ENCODE measurements around the gene CPED1.
"Not testable (repeated sequence)": the region's sequence is repeated elsewhere in the genome, so short reads cannot be mapped to it uniquely, and the experiment has no call there.

CPED1 gene

GRCh38 chr7:121159553-121159952 is 171.0 kb downstream of the CPED1 start:
- DNase-seq, result no peak

- no peak for DNase-seq
Measured at GRCh38 chr7:121160150-121161008, 171.9 kb downstream of the CPED1 start.

DNA sequence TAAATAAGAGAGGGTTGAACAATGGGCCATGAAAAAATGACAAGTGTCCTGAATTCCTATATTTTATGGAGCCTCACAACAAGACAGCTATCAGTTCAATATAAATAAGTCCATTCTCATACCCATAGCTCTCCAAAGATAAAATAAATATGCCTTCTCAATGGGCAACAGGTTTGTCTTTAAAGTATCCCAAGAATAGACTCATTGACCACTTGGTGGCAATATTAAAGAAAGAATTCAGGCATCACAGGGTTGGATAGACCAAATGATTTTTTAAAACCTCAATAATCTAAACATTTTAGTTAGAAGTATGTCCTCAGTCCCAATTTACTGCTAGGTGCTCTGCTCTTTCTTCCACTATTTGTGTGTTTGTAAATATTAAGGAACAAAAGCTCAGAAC is 175.2 kb downstream of the CPED1 start:
- DNase-seq, result no peak

GRCh38 chr7:121164247-121164646 is 175.7 kb downstream of the CPED1 start:
- no peak for DNase-seq

DNA sequence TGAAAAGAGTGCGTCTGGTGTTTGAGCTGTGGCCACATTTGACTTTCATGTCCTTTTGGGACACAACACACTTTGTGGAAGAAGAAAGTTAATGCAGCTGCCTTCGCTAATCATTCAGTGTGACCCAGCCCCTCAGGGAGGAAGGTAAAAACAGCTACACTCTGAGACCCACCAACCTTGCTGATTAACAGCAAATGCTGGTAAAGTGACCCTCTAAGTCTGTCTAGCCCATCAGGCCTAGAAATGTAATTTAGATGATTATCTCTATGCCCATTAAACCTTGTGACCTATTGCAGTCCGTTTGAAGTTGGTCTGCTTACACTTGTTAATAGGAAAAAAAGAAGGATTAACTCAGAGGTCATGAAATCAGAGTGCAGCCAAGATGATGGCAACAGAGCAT is 178.4 kb downstream of the CPED1 start:
- peak; percentile 92 for DNase-seq

DNA sequence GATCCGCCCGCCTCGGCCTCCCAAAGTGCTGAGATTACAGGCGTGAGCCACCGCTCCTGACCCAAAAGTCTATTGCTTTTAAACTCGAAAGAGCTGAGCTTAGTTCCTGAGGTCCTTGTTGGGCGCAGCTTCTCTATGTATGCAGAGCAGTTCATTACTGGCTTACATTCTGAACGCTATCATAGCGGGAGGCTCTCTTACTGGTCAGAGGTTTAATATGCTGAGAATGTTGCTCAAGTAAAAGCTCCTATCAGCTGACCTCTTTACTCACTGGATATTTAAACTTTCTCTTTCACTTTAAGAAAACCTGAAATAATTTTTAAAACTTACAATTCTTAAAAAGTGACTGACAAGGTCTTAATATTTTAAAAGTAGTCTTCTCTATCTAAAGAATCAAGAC is 179.5 kb downstream of the CPED1 start:
- no peak for DNase-seq

- DNase-seq, result no peak
Measured at GRCh38 chr7:121169469-121169868, 181.0 kb downstream of the CPED1 start.

DNA sequence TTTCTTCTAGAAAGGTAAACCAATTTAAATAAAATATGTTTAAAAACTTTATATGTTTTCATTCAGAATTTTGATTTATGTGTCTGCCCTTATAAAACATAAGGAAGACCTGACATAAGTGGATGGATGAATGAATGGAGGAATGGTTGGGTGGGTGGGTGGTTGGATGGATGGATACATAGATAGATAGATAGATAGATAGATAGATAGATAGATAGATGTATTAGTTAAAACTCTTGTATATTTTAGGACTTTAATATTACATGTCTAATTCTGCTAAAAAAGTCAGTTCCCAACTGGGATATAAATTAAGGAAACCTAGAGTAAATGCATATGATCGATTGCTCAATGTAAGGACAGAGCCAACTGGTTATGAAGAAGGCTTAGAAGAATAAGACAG is 184.0 kb downstream of the CPED1 start:
- DNase-seq, result no peak

DNA sequence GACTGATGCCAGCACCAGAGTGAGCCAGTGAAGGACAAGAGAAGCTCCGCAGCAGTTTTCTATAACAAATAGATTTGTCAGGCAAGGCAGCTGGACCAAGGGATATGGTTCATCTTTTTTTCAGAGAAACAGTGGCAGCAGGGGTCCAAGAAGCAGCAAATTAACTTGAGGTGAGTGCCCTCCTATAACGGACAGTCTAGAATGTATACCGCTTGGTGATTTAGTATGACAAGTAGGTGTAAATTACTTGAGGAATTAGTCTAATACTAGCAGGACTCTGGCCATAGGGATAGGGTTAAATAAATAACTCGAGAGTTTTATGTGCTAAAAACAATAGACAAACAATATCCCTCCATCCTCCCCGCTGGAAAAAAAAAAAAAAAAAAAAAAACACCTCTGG is 187.3 kb downstream of the CPED1 start:
- no peak for DNase-seq

- DNase-seq, result no peak
Measured at GRCh38 chr7:121178452-121178851, 189.9 kb downstream of the CPED1 start.

GRCh38 chr7:121178869-121179497 is 190.5 kb downstream of the CPED1 start:
- no peak for DNase-seq

GRCh38 chr7:121180436-121181063 is 192.0 kb downstream of the CPED1 start:
- no peak for DNase-seq

DNA sequence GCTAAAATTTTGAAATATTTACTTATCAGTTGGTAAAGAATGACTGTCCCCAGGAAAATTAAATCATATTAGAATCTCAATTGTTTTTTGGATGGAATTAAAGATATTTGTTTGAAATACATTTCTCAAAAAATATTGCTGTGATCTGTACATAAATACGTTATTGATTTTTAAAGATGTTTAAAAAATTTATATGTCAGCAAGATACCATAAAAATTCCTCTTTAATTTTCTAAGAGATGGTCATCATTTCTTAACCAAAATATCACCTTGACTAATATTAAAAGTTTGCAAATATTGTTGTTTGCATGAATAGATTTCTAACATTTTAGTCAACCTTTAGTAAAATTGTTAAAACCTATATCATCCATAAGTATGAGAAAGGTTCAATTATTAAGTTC is 192.8 kb downstream of the CPED1 start:
- DNase-seq, result no peak

- DNase-seq, result no peak
Measured at GRCh38 chr7:121182281-121182680, 193.8 kb downstream of the CPED1 start.

- no peak for DNase-seq
Measured at GRCh38 chr7:121182902-121183301, 194.4 kb downstream of the CPED1 start.

DNA sequence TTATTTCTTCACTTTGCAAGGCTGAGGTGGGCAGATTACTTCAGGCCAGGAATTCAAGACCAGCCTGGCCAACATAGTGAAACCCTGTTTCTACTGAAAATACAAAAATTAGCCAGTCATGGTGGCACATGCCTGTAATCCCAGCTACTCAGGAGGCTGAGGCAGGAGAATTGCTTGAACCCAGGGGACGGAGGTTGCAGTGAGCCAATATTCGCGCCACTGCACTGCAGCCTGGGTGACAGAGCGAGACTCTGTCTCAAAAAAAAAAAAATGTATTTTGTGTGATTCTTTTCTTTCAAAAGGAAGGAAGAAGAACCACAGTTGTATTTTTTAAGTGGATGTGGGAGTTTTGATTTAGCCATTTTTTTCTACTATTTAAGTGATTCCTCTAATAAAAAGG is 195.4 kb downstream of the CPED1 start:
- DNase-seq, result not testable (repeated sequence)

GRCh38 chr7:121186746-121187145 is 198.2 kb downstream of the CPED1 start:
- DNase-seq, result no peak

- DNase-seq, result no peak
Measured at GRCh38 chr7:121187222-121187621, 198.7 kb downstream of the CPED1 start.

DNA sequence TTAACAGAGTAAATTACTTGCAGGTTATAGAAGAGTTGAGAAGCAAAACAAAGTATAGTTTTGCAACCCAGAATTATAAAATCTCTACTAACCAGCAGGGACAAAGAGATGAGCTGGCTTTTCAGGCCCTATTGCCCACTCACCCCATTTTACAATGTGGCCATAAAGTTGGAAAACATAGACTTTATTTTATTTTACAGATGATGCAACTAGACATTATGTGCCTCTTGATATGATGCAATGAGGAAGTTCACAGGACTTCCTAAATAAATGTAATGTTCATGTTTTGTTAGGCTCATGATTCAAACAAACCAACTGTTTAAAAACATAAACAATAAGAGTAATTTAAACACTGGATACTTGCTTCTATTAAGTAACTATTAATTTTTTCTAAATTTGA is 199.2 kb downstream of the CPED1 start:
- DNase-seq, result no peak

GRCh38 chr7:121192834-121193233 is 204.3 kb downstream of the CPED1 start:
- DNase-seq, result no peak

GRCh38 chr7:121195010-121195409 is 206.5 kb downstream of the CPED1 start:
- DNase-seq, result no peak

DNA sequence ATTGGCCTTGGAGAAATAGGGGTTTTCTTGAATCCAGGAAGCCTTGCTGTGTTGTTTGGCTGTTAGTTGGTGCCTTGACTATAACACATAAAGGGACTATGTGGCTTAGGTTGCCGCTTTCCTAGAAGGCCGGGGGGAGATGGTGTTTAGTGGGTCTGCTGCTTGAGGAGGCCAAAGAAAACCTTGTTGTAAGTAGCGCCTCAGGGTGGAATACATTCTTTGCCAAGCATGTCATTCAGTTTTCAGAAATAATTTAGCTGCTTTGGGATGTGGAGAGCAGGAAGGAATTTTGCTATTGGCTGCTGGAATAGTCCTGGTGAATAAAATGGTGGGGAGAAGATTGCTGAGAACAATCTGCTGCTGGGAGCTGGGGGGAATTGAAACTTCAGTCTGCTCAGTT is 207.4 kb downstream of the CPED1 start:
- DNase-seq, result peak; percentile 86

DNA sequence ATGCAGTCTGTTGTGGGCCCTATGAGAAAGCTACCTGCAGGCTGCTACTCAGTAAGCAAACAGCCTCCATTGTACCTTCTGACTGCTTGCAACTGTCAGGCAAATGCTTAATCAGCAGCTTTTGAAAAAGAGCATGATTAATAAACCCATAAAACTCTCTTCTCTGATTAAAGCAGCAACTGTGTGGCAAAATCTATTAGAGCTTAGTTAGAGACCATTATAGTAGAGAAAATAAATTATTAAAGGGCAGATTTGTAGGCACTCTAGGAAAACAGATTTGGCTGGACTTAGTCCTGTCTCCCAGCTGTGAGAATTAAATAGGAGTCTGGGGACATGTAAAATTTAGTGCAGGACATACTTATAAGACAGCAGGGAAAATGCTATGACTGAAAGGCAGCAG is 207.8 kb downstream of the CPED1 start:
- DNase-seq, result no peak

- no peak for DNase-seq
Measured at GRCh38 chr7:121197455-121197854, 208.9 kb downstream of the CPED1 start.
